Hepatocyte (in vitro differentiated cells): ENCODE data around the gene CILP2.
A peak's percentile ranks its signal among the peaks of the same experiment; 100 is the strongest.

Experiments used
- EZH2 ChIP-seq: fragments of 200-600 bp; sonication (generic); IDR thresholded peaks from 2 replicates; pipeline ENCODE4 v1.6.1; 2016; ENCODE audit warnings: antibody characterized with exemption, mild to moderate bottlenecking, borderline replicate concordance
- TF ChIP-seq, protein P1 (sequence below): fragments of 200-600 bp; sonication (generic); IDR thresholded peaks from 2 replicates; pipeline ENCODE4 v1.5.1; 2016; ENCODE audit warnings: antibody characterized with exemption, mild to moderate bottlenecking; ENCODE audit not compliant: poor library complexity

DNA sequence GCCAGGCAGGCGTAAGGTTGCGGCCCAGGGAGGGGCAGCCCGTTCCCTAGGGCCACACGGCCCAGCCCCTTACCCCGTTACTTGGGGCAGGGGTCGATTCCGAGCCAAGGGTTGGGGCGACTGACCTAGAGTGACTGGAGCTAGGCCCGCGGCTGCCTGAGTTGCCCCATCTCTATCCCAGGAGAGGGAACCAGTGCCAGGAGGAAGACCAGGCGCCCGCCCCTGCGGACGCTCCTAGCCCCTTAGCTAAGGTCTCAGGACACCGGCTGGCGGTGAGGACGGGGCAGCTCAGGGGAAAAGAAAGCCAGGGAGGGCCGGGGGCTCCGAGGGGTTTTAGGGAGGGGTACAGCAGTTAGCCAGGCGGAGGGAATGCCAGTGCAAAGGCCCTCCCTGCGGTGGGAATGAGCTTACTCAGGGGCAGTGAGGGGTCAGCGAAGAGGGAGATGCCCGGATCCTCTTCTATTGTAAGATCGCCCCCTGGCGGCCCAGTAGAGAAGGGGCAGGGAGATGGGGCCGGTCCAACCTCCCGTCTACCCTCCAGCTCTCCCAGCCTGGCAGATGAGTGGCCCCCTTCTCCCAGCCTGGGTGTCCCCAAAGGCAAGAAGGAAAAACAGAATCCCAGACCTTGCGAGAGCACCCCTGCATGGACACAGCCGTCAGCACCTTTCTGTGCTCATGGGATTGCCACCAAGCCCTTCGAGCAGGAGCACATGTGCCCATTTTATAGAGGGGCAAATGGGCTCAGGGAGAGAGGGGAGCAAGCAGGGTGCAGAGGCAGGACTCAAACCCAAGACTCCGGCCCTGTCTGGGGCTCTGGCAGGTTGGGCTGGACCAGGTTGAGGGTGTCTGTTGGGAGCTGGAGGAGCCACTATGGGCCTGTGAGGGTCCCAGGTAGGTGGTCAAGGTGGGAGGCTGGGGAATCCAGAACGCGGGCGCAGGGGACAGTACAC is 16.3 kb downstream of the CILP2 start:
- TF ChIP-seq, protein P1, sequence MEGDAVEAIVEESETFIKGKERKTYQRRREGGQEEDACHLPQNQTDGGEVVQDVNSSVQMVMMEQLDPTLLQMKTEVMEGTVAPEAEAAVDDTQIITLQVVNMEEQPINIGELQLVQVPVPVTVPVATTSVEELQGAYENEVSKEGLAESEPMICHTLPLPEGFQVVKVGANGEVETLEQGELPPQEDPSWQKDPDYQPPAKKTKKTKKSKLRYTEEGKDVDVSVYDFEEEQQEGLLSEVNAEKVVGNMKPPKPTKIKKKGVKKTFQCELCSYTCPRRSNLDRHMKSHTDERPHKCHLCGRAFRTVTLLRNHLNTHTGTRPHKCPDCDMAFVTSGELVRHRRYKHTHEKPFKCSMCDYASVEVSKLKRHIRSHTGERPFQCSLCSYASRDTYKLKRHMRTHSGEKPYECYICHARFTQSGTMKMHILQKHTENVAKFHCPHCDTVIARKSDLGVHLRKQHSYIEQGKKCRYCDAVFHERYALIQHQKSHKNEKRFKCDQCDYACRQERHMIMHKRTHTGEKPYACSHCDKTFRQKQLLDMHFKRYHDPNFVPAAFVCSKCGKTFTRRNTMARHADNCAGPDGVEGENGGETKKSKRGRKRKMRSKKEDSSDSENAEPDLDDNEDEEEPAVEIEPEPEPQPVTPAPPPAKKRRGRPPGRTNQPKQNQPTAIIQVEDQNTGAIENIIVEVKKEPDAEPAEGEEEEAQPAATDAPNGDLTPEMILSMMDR: peak; percentile 50
- TF ChIP-seq EZH2: no peak
